PC-9 (cell line): ENCODE measurements around the gene MRPS22. TPM values are rescaled to one million over a fixed set of nuclear protein-coding genes. Genes with fewer than 3 reads are reported as not detected.

Source experiments
- BruUV-seq: library from RNA; stranded (reverse); fragments of 400-500 nt; replicated peaks from 2 replicates; lab custom pipeline; 2021; lab: Mats Ljungman, UMichigan
- CTCF ChIA-PET: fragments of 300-600 bp; sonication (Branson Sonifier 250); formaldehyde crosslinking; loops from one replicate; lab custom pipeline; 2022; ENCODE audit warnings: antibody characterized with exemption; lab: Charles Lee
- POLR2A ChIA-PET: fragments of 300-600 bp; sonication (Branson Sonifier 250); formaldehyde crosslinking; loops from one replicate; lab custom pipeline; 2022; ENCODE audit warnings: antibody characterized with exemption; ENCODE audit not compliant: unreplicated experiment; lab: Charles Lee
- DNase-seq, 2 experiments: peaks; one replicate each; pipeline versions ENCODE4 v3.0.0 to v3.0.0-alpha.2; 2015 to 2022; ENCODE audit warnings: mixed read lengths in 1 of 2
- H2AFZ ChIP-seq: fragments of 200-600 bp; sonication (generic); 2 replicates; pipeline ENCODE4 v1.8.1; 2017; ENCODE audit warnings: antibody characterized with exemption
- H3F3A ChIP-seq: fragments of 200-600 bp; sonication (generic); 2 replicates; pipeline ENCODE4 v1.8.1; 2017; ENCODE audit warnings: antibody characterized with exemption, mild to moderate bottlenecking, low read depth; ENCODE audit not compliant: insufficient read depth
- H3K27ac ChIP-seq: fragments of 200-600 bp; sonication (generic); 2 replicates; pipeline ENCODE4 v1.6.1; 2016; ENCODE audit warnings: mixed run types
- H3K27me3 ChIP-seq: fragments of 200-600 bp; sonication (generic); 2 replicates; pipeline ENCODE4 v1.6.1; 2016; ENCODE audit warnings: low read depth, mixed run types; ENCODE audit not compliant: insufficient read depth
- H3K36me3 ChIP-seq: fragments of 200-600 bp; sonication (generic); 2 replicates; pipeline ENCODE4 v1.6.1; 2016; ENCODE audit warnings: low read depth, mixed run types
- H3K4me1 ChIP-seq: fragments of 200-600 bp; sonication (generic); replicated peaks from 2 replicates; pipeline ENCODE4 v1.6.1; 2016; ENCODE audit warnings: mixed run types; ENCODE audit not compliant: insufficient read depth
- H3K4me2 ChIP-seq: fragments of 200-600 bp; sonication (generic); 2 replicates; pipeline ENCODE4 v1.6.1; 2017; ENCODE audit warnings: mixed run types
- H3K4me3 ChIP-seq: fragments of 200-600 bp; sonication (generic); 2 replicates; pipeline ENCODE4 v1.6.1; 2016; ENCODE audit warnings: mixed run types
- H3K79me2 ChIP-seq: fragments of 200-600 bp; sonication (generic); 2 replicates; pipeline ENCODE4 v1.6.1; 2017; ENCODE audit warnings: low read depth, mixed run types
- H3K9me2 ChIP-seq: fragments of 200-600 bp; sonication (generic); 2 replicates; pipeline ENCODE4 v1.8.1; 2017; ENCODE audit warnings: mild to moderate bottlenecking; ENCODE audit not compliant: insufficient read depth
- H3K9me3 ChIP-seq: fragments of 200-600 bp; sonication (generic); 2 replicates; pipeline ENCODE4 v1.8.1; 2016; ENCODE audit warnings: low read depth; ENCODE audit not compliant: insufficient read depth
- H4K20me1 ChIP-seq: fragments of 200-600 bp; sonication (generic); 2 replicates; pipeline ENCODE4 v1.8.1; 2017; ENCODE audit not compliant: insufficient read depth
- EZH2 ChIP-seq: fragments of 200-600 bp; sonication (generic); IDR thresholded peaks from 2 replicates; pipeline ENCODE4 v1.8.0; 2017; ENCODE audit warnings: antibody characterized with exemption, low read depth
- intact Hi-C: fragments of 100-400 bp; cut with micrococcal nuclease; formaldehyde crosslinking; loops from one replicate; pipeline ENCODE4 v1.10.0; 2022; ENCODE audit not compliant: unreplicated experiment
- total RNA-seq: library from RNA; stranded (reverse); gene quantifications from 2 replicates; pipeline ENCODE4 v1.2.3, GENCODE V29; 2021
- TF ChIP-seq, protein P1 (sequence below): fragments of 200-600 bp; sonication (generic); conservative IDR thresholded peaks from 2 replicates; pipeline ENCODE4 v1.6.1; 2017; ENCODE audit warnings: mixed run types, antibody characterized with exemption, mild to moderate bottlenecking, moderate library complexity

The MRPS22 gene
- total RNA-seq, 1 experiment from 2014 or later = 68.0 TPM

DNA sequence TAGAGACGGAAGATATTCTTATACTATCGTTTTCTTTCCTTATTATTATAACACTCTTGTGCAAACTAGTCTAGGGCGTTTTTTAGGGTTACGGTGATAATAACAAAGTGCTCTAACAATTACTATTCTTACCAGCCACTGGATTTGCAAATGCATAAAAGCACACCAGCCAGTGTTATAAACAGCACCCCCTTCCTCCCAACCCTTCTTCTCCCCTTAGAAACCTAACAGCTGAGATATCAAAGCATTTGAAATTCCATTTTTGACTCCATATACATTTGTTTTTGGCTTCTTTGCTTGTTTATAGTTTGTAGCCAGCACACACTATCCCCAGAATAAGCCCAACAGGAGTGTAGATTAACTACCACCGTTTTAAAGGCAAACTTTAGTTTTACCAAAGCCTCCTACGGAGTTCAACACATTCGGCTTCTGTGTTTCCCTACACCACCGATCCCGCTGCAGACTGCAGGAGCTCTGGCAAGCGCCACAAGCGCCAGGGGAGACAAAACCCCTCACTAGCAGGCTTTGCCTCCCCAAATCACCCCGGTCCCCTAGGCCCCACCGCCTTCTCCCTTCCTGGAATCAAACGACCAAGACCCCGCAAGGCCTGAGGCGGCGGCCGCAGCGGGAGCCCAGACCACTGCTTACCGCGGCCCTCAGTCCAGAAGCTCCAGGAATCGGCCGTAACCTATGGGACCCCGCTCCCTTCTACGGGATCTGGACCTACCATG is 45.2 kb downstream of the MRPS22 start:
- Histone ChIP-seq H3K9me2 (no peaks in the 10 kb centered on the region), H3F3A (peaks cover 16% of the 10 kb centered on the region), H3K4me3 (peak overlapping the region; percentile 78), H3K79me2 (peaks cover 67% of the 10 kb centered on the region), H3K4me1 (peaks cover 20% of the 10 kb centered on the region), H3K27me3 (no peaks in the 10 kb centered on the region), H3K36me3 (0 out of 2 replicates have a peak, but pooled peaks cover 4% of the 10 kb centered on the region), H2AFZ (peak overlapping the region; percentile 81), H3K4me2 (peak overlapping the region; percentile 65), H3K27ac (peak overlapping the region; percentile 88), H3K9me3 (no peaks in the 10 kb centered on the region), H4K20me1 (peaks cover 34% of the 10 kb centered on the region)
- TF ChIP-seq EZH2 = no peak
- TF ChIP-seq, protein P1, sequence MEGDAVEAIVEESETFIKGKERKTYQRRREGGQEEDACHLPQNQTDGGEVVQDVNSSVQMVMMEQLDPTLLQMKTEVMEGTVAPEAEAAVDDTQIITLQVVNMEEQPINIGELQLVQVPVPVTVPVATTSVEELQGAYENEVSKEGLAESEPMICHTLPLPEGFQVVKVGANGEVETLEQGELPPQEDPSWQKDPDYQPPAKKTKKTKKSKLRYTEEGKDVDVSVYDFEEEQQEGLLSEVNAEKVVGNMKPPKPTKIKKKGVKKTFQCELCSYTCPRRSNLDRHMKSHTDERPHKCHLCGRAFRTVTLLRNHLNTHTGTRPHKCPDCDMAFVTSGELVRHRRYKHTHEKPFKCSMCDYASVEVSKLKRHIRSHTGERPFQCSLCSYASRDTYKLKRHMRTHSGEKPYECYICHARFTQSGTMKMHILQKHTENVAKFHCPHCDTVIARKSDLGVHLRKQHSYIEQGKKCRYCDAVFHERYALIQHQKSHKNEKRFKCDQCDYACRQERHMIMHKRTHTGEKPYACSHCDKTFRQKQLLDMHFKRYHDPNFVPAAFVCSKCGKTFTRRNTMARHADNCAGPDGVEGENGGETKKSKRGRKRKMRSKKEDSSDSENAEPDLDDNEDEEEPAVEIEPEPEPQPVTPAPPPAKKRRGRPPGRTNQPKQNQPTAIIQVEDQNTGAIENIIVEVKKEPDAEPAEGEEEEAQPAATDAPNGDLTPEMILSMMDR = no peak
- DNase-seq = no peak
- ChIA-PET CTCF (no interaction called here), POLR2A (interaction anchor here (0.5 to 1.0 kb wide), 3 partner anchors 70 to 473 kb away, joined by 4 to 8 read pairs (median 6); no protein-coding TSS in a partner anchor)
- BruUV-seq = TSS peak; percentile 71
- intact Hi-C loops = loop anchor here (1.0 kb wide), 1 partner anchor 45 kb away; the partner anchor contains the start of gene MRPS22

DNA sequence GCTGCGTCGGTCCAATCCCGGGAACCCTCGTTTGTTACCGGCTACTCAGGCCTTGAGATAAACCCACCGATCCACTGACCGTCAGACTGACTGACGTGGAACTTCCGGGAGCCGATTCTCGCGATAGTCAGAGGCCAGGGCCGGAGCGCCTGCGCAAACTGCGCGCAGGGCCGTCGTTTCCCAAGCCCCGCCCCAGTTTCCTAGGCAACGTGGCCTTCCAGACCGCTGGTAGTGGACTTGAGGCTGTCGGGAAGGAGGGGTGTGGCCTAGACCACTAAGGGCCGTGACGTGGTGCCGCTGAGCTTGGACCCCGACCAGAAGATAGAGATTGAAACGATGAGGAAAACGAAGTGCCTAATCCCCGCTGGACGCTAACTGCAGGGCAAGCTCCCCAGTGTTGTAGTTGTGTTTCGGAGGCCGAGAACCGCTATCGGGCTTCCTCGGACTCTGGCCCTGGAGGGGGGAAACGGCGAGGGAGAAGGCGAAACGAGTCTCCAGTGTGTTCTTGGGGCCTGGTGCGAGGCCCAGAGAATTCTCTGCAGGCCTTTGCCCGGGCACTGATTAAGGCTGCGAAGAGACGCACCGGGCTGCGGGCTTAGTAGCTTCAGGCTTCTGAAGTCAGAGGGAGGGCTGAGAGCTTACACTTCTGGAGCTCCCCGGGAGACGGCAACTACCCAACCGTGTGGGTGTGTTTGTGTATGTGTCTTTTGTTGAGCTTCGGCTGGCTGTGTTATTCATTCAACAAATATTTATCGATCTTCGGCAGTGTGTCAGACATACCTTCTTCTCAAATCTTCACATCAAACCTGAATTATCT is 45.9 kb downstream of the MRPS22 start, which contains the start of gene COPB2:
Gene COPB2 (minus strand): TSS at position 96 of the 817 bp plus-strand sequence. CDS start 97 bp downstream, outside the sequence.
- Histone ChIP-seq H3K4me2 (peak within 1 kb of the TSS; percentile 65), H2AFZ (peak within 1 kb of the TSS; percentile 84), H3K4me3 (peak within 1 kb of the TSS; percentile 78), H3K27me3 (no peaks in the 10 kb centered on the region), H3K27ac (peak within 1 kb of the TSS; percentile 88), H3K9me2 (no peaks in the 10 kb centered on the region), H3F3A (peaks cover 16% of the 10 kb centered on the region), H3K9me3 (no peaks in the 10 kb centered on the region), H3K79me2 (peaks cover 60% of the 10 kb centered on the region), H3K4me1 (peaks cover 20% of the 10 kb centered on the region), H3K36me3 (0 out of 2 replicates have a peak, but pooled peaks cover 4% of the 10 kb centered on the region), H4K20me1 (peaks cover 29% of the 10 kb centered on the region)
- intact Hi-C loops = loop anchor here (1.0 to 5.0 kb wide), 2 partner anchors 38 to 45 kb away; partner anchors contain the start of gene MRPS22
- DNase-seq = peak; percentile 96 to 100
- CTCF ChIA-PET = no interaction called here
- no peak for TF ChIP-seq EZH2
- TF ChIP-seq, protein P1 = no peak
- TSS peak; percentile 81 for BruUV-seq
- POLR2A ChIA-PET = interaction anchor here (0.5 to 1.0 kb wide), 7 partner anchors 36 to 934 kb away, joined by 3 to 8 read pairs (median 5); no protein-coding TSS in a partner anchor

DNA sequence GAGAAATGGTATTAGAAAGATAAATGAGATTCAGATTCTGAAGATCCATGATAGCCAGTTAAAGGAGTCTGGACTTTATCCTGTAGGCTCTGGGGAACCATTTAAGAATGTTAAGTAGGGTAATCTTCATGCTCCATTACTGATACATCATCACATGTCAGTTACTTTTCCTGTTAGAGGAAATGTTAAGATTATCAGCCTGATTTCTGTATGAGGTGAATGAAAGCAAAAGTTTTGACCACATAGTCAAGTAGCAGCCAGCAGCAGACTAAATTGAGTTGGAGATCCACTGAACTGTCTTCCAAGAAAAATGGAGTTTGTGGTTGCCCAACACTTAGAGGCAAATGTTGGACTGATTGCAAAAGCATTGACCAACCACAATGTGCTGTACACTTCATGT is 50.3 kb downstream of the MRPS22 start:
- Histone ChIP-seq H3K4me2 (no peak overlapping the region), H3K9me2 (no peaks in the 10 kb centered on the region), H3K9me3 (no peaks in the 10 kb centered on the region), H3K27me3 (no peaks in the 10 kb centered on the region), H2AFZ (no peak overlapping the region), H3K4me1 (peaks cover 9% of the 10 kb centered on the region), H3K4me3 (no peak overlapping the region), H3F3A (peaks cover 16% of the 10 kb centered on the region), H4K20me1 (no peaks in the 10 kb centered on the region), H3K27ac (no peak overlapping the region), H3K36me3 (no peaks in the 10 kb centered on the region), H3K79me2 (peaks cover 16% of the 10 kb centered on the region)
- intact Hi-C loops = loop anchor here (5.0 kb wide), 1 partner anchor 33 kb away; no protein-coding TSS in a partner anchor
- BruUV-seq = no TSS peak
- ChIA-PET POLR2A (no interaction called here), CTCF (no interaction called here)
- DNase-seq = no peak
- TF ChIP-seq EZH2 = no peak
- TF ChIP-seq, protein P1 = no peak
